SU-DHL-6 (cell line): ENCODE results near the gene LEP.

ENCODE experiments used
- CTCF ChIP-seq: fragments of 200-600 bp; sonication (generic); IDR thresholded peaks from one replicate; pipeline ENCODE4 v1.5.1; 2017; ENCODE audit warnings: antibody characterized with exemption, mild to moderate bottlenecking, low read length, moderate library complexity; ENCODE audit not compliant: insufficient read depth, poor library complexity, severe bottlenecking
- EZH2phosphoT487 ChIP-seq: fragments of 200-600 bp; sonication (generic), shearing (Covaris generic); conservative IDR thresholded peaks from 2 replicates; pipeline ENCODE4 v1.6.1; 2018; ENCODE audit warnings: mild to moderate bottlenecking, antibody characterized with exemption, low read length, moderate library complexity, mixed read lengths

GRCh38 chr7:128203710-128204214, 37.3 kb upstream of the LEP start:
- no peak for TF ChIP-seq CTCF
- no peak for TF ChIP-seq EZH2phosphoT487
